Thyroid gland (tissue), 4 donors: Measurements from ENCODE around the gene AKR1E2.

Source experiments
- CTCF ChIP-seq, 6 experiments: fragments of 200-600 bp in 3 of 6; fragments of 450-650 bp in 3 of 6; sonication (generic) in 3 of 6; IDR thresholded peaks; one replicate each; pipeline ENCODE4 v1.5.1; 2016 to 2019; ENCODE audit warnings: antibody characterized with exemption in 6 of 6, mild to moderate bottlenecking in 2 of 6, inconsistent platforms in 1 of 6, moderate library complexity in 1 of 6
- POLR2A ChIP-seq, 2 donors: fragments of 450-650 bp; IDR thresholded peaks; one replicate each; pipeline ENCODE4 v1.6.1; 2017; ENCODE audit warnings: antibody characterized with exemption in 2 of 2, mild to moderate bottlenecking in 2 of 2, moderate library complexity in 1 of 2

- TF ChIP-seq CTCF (IDR thresholded peaks at IDR 0.05) (no peak), POLR2A (IDR thresholded peaks at IDR 0.05) (no peak)
Measured at GRCh38 chr10:4804465-4804864, 21.5 kb upstream of the AKR1E2 start.
